Erythroblast (primary cell): ENCODE results near the gene SCD5.

ENCODE experiments used
- GATA1 ChIP-seq: IDR thresholded peaks from 2 replicates; pipeline ENCODE4 v1.6.1; 2011; ENCODE audit warnings: low read depth, mild to moderate bottlenecking, control low read depth, low read length, moderate library complexity
- POLR2A ChIP-seq: IDR thresholded peaks from 2 replicates; pipeline ENCODE4 v1.6.1; 2011; ENCODE audit warnings: mild to moderate bottlenecking, low read length

DNA sequence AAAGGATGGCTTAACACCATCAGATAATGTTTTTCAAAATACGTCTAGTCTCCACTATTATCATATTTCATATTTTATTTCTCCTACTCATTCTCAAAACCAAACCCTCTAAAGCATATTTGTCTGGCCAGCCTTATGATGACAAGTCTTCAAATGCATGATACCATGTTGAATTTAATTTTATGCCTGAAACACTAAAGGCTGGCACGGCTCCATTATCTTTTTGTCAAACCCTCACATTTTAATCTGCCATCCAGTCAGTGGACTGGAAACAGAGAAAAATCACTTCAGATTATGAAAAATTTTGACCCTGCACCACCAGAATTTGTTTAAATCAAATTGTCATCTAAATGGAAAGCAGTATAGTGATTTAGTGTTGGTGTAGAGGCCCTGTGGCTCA, 42.9 kb downstream of the SCD5 start:
- TF ChIP-seq POLR2A (no peak), GATA1 (no peak)
